GM21619 (cell line): ENCODE results near the gene SPATS2.

Source experiments
- ATAC-seq: cut with Tn5 transposase; IDR thresholded peaks from one replicate; pipeline ENCODE4 v1.9.1; 2021; ENCODE audit not compliant: unreplicated experiment

Gene SPATS2

DNA sequence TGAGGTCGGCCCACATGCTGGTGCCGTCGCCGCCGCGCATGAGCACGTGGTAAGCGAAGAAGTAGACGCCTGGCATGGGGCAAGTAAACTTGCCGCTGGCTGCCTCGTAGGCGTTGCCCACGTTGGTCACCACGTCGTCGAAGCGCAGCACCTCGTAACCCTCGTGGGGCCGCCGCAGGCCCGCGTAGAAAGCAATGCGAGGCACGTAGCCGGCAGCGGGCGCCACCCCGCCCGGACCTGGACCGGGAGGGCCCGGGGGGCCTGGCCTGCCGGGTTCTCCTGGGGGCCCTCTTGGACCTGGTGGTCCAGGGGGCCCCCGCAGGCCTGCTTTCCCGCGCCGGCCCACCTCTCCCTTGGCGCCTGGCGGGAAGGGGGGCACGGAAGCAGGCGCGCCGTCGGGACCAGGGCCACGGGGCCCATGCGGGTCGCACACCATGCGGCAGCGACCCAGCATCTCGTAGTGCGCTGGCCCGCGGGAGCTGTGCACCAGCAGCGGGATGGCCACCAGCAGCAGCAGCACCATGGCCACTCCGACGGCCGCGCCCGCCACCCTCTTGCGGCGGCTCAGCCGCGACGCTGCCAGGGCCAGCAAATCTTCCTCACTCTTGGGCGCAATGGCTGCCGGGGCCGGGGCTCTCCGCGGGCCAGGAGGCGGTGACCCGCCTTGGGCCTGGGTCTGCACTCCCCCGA, 31.2 kb upstream of the SPATS2 start:
- ATAC-seq: no peak

DNA sequence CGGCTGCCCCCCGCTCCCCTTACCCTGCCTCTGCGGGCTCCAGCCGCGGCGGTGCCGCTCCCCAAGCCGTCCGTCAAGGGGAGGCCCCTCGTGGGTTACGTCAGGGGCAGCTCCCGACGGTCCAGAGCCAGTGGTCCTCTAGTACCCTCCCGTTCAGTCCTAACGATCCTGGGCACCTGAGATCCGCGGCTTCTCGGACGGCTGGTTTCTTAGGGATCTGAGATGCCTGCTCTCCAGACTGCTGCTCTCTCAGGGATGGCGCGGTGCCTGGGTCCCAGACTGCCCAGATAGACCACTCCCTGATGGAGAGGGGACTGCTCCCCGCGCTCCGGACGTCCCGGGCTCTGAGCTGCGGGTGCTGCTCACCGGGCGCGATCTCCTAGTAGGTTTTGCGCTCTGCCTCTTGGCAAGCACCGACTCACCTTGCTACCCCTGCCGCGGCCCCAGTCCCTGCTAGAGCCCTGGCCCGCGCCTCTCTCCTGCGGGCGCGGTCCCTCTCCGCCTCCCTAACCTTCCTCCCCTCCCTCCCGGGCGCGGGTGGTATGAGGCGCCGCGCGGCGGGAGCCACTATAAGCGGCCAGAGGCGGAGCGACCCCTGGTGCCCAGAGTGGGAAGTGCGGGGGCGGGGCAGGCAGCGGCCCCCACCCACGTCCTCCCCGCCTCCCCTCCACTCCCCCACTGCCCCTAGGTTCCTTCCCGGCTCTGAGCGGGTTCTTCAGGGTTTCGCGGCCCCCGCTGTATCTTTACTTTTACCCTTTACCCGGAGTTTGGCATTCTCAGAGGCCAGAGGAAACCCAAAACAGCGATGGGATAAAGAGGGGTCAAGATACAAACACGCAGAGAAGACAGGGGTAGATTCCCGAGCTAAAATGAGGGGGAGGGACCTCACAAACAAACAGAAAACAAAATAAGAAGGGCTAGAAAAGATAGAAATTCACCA, 30.3 kb upstream of the SPATS2 start, which contains the start of gene C1QL4:
Gene C1QL4, minus strand, starts transcription at position 544 of the 940 bp plus-strand sequence. CDS start 711 bp downstream, outside the sequence.
- ATAC-seq: peak; percentile 65

DNA sequence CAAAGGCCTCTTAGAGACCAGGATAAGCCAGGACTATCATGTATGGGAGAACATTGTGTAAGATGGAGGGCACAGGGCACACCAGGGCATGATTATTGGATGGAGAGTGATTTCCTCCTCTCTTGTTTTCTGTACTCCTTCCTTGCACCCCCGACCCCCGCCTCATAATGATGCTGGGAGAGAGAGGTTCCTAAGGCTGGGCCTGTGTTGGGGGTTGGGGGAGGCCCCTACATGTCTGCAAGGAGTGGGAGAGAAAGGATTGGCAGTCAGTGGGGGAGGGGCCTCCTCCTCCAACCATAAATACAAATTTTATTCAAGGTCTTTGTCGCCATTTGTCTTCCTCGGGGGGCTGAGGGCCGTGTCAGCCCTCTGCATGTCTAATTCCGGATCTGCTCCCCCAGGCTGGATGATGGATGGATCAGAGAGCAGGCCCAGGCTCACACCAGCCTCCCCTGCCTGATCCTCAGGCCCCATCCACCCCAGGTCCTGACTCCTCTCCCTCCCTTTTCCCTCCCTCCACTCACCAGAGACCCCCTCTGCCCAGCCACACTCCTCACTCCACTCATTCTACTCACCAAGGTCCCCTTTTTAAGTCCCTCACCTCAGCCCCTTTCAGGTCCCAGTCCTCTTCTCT, 28.3 kb upstream of the SPATS2 start:
- ATAC-seq: no peak

DNA sequence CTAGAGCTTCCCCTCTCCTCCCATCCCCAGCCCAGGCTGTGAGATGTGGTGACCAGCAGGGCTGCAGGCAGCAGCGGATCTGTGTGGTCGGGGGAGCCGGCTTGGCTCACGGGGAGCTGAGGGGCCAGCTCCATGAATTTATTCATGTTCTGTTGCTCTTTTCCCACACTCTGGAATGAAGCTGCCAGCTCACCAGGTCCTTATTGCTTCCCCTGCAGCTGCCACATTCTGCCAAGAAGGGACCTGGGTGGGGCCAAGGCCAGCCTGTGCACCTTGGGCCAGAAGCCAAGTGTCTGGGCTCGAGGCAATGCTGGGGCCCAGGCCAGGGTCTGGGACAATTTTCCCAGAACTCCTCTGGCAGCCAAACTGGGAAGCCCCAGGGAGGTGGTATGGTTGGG, 27.8 kb upstream of the SPATS2 start:
- no peak for ATAC-seq

DNA sequence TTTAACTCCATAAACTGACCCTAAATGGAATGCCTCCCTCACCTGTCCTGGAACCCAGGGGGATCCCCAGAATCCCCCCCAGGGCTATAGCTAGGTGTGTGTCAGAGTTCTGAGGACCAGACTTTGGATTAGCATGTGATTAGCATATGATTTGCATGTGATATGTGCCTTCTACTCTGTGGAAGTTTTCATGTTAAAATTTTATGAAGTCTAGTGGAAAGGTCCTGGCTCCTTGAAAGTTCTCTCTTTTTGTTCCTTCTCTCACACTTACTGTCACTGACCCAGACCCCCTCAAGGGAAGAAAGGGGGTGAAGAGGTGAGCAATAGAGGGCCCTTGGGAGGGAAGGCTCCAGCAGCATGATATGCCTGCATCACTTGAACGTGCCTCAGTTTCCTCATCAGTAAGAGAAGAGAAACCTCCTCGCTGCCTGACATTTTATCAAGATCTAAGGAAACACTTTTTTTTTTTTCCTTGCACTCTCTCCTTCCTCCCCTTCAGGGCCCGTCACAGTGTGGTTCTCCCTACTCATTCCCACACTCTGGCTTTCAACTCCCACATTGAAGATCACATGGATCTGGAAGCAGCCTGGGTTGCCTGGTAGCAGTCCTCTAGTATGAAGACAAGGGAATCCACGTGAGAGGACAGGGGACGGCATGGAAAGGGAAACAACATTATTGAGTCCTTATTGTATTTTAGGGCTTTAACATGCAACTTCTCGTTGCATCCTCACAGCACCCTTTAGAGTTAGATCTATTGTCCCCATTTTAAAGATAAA, 27.0 kb upstream of the SPATS2 start:
- ATAC-seq: no peak

DNA sequence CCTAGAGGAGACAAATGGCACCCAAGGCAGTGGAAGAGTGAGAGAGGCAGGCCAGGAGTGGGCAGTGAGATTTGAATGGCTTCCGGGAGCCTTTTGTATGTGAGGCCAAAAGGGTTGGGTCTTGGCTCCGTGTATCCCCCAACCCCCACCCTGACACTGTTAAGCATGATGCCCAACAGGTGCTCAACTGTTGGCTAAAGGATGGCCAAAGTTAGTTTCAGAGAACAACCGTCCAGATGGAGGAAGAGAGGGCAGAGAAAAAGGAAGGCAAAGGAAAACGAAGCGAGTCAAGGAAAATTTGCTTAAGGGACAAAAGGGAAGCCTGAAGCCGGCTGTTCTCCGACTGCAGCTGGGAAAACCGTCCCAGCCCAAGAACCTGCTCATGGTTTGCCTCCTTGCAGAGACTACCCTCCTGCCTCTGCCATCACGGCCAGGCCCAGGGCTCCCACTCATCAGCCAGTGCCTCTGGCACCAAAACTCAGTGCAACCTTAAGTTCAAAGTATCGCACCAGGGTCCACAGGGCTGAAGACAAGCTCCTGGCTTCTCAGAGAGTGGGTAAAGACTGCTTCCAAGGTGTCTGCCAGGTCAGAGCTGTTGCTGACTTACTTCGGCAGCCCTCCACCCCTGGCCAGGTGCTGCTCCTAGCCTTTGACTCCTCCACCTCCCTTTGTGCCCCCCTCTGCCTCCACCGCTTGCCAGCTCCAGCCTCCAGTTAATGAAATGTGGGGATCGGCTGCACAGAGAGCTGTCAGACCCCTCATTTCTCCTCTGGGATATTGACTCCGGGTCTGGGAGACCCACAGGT, 26.1 kb upstream of the SPATS2 start:
- ATAC-seq: no peak

DNA sequence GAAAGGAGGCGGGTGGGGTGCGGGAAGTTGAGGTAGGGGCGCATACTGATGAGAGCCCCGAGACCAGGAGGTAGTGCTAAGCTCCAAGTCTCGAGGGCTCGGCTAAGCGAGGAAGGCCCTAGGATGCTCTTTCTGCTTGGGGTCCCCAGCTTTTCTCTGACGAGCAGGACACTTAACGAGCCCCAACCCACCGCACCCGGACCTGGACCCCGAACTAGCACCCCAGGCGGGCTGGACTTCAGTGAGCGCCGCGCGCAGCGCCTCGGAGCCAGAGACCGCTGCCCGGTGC, 25.5 kb upstream of the SPATS2 start:
- no peak for ATAC-seq

DNA sequence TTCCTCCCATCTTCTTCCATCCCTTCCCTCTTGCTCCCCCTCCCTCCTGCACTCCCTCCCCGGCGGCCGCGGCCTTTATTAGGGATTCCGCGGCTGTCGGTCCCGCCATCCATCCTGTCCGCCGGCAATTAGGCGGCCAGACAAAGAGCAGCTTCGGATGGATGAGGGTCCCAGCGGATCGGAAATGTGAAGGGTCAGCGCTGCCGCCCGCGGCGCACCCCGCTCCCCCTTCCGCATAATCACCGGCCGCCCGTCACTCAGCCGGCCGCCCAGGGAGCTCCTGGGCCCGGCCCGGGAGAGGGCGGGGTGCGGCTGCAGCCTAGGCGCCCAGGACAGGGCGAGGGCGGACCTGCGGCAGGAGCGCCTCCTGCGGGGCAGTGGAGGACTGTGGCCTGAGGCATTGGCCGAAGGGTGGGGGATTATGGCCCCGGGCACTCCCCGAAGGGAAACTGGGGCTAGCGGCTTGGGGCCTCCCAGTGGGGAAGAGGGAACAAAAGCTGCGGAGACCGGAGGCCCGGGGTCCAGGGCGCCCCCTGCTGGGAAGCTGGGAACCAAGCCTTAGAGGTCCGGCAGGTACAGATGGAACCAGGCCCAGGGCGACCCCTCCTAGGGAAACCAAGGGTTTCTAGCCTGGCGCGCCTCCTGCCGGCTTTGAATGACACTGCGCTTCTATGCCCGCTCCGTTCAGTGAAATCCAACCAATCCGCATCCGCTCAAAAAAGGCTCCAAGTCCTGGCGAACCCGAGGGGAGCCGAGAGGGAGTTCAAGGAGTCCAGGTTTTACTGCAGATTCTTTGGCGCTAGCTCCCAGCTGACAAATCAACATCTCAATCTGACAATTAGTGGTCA, 25.0 kb upstream of the SPATS2 start:
- peak; percentile 56 for ATAC-seq

DNA sequence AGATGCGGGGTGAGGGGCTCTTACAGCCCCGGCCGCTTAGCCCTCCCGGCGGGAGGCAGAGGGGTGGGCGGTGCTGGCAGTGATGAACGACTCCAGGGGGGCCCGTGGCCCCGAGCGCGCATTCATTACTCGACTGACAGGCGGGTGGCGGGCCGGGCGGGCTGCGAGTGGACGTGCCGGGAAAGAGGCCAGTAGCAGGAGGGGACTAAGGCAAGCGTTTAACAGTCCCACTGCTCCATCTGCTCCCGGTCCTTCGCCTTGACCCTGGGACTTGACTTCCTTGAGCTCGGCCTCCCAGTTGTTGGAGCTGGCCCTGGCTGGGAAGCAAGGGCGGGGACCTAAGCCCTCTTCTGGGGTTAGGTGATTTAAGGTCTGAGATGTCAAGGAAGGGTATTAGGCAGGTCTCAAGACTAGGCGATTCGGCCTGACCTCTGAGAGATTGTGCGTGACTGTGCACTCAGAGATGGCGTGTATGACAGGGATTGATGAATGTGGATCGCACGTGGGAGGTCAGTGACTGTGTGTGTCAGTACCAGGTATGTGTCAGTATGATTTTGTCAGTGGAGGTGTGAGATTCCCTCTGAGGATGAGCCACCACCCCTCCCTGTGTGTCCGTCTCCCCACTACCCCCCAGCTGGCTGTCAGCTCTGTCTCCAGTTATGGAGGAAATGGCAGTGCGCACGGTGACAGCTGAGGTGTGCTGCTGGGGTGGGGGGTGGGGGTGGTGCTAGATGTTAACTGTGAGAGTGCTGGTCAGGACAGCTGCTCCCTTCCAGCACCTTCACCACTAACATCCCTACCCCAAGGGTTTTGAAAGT, 24.1 kb upstream of the SPATS2 start:
- ATAC-seq: no peak

DNA sequence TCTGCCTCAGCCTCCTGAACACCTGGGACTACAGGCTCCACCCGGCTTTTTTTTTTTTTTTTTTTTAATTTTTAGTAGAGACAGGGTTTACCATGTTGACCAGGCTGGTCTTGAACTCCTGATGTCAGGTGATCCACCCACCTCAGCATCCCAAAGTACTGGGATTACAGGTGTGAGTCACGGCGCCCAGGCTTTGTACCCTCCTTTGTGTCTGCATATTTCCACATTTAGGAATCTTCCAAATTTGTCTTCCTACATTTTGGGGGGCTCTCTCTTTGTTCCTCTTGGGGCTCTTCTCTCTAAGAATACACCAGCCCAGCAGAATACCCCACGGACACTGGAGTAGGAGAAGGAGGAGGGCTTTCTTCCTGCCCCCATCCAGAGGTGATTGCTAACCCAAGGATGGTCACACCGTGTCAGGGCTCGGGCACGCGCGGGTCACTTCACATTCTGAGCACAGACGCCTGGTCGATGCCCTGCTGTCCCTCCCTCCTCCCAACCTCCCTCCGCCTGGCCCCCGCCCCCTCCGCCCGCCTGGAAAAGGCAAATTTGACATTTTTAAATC, 22.7 kb upstream of the SPATS2 start:
- ATAC-seq: no peak

DNA sequence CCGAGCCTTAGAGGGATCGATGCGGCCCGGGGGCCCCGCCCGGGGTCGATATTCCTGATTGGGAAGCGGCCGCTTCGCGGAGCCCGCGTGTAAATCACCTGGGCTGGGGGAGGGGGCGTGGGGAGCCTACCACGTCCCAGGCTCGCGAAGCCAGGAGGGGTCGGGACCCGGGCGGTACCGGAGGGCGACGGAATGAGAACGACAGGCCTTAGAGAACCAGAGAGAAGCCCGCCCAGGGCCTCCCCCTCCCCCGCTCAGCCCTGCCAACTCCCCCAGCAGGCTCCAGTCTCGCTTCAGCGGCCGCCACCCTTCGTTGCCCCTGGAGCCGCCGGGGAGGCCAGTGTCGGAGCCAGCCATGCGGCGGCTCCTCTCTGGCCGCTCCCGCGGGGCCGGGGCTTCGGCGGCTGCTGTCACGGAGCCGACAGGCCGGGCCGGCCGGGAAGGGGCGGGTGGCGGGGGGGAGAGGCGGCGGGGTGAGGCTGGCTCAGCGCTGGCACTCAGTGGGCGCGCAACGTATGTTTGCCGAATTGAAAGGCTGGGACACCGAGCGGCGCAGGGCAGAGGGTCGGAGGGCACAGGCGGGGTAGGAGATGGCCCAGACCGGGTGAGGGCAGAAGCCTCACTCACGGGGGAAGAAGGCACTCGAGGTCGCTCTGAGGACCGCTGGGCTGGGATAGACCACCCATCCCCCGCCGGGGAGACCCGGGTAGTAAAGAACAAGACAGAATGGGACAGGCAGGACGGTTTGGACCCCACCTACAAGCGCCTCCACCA, 22.0 kb upstream of the SPATS2 start:
- ATAC-seq: peak; percentile 40

DNA sequence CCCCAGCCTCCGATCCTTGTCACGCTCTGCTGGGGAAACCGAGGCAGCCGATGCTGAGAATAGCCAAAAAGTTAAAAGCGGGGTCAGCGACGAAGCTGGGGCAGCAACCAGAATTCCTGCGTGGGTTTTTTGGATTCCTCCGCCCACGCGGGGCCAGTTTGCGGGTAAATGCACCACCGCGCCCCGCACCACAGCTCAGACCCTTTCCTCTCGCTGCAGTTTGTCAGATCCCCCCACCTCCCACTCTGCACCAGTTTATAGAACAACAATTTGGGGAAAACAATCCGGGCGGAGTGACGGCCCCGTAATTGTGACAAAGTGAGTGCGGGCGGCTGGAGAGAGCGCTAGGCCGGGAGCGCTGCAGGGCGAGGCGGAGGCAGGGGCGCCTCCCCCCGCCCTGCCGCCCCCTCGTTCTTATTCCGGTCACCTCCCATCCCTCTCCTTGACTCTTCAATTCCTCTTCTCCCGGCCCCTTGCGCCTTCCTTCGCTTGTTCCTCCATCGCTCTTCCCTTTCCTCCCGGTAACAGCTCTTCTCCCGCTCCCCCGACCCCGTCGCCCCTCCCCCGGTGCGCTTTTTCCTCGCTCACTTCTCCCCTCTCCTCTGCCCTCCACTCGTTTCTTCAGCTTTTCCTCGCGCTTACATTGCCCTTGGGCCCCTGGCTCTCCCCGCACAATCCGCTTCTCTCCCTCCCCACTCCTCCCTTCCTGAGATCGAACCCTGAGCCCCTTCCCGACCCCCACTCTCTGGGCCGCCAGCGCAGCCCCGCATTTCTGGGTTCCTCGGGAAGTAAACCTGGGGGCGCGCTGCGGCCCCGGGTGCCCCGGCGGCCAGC, 21.2 kb upstream of the SPATS2 start:
- ATAC-seq: no peak

DNA sequence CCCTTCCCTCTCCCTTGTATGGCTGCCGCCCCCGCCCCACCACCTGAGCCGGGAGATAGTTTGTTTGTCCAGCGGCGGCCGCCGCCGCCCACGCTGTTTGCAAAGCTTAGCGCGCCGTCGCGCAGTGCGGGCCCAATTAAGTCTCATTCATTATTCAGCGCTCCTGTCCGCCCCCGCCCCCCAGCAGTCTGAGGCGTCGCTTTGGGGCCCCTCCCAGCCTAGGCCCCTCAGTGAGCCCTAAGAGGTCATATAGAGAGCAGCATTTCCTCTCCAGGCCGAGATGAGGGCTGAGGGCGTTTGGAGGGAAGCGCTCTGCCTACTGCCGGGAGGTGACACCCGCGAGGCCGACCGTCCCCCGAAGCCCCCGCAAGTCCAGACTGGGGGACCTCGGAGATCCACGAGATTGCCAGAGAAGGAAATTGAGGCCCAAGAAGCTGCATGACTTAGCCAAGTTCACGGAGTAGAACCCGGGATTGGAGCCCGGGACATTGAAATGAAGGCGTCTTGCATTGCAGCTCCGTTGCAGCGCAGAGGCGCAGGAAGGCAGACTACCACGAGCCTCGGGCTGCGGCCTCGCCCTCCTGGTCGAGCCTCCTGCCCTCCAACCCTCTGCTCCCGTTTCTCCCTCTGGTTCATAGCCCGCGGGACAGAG, 20.5 kb upstream of the SPATS2 start, which contains the start of gene DNAJC22:
Gene DNAJC22, plus strand, starts transcription at position 230 of the 652 bp plus-strand sequence. CDS start 1,985 bp downstream, outside the sequence.
- no peak for ATAC-seq

DNA sequence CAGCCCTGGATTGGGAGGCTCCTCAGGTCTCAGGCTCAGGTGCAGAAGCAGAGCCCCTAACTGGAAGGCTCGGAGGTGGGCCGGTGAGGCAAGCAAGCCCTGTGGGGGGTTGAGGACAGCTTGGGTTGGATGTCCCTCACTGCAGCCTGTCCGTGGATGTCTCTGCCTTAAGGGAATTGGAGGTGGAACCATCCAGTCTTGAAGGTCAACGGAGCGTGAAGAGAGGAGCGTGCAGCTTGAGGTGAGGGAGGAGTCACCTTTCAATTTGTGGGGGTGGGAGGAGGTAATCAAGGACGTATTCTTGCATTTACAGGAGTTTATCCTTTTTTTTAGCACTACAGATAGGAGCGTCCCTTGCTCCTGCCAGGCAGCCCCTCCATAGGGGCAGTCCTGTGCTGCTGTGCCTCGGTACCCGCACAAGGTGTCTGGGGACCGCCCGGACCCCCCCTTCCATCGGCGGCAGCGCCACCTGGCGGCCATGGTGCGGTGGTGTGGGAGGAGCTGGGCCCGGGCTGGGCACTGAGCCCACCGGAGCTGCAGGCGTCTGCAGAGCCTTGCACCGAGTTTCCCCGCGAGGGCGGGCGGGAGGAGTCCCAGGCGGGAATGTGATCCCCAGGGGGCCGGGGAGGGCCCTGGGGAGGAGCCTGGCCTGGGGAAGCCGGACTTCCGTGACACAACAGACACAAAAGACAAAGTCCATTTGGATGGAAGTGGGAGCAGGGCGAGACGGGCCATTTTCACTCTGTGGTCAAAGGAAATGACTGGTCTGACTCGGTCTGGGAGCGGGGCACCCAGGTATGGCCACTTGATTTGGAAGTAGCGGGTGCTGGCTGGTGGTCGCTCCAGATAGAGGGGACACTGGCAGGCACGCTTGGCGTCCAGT, 19.7 kb upstream of the SPATS2 start:
- ATAC-seq: no peak

DNA sequence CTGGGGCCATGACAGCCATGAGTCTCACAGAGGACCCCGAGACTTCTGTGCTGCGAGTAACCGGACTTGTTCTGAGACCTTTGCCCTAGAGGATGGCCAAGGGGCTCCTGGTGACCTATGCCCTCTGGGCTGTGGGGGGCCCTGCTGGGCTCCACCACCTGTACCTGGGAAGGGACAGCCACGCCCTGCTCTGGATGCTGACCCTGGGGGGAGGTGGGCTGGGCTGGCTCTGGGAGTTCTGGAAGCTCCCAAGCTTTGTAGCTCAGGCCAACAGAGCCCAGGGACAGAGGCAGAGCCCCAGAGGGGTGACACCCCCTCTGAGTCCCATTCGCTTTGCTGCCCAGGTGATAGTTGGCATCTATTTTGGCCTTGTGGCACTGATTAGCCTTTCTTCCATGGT, 18.5 kb upstream of the SPATS2 start:
- ATAC-seq: no peak
